K562 (cell line): Measurements from ENCODE around the gene PTPN5. TPM values are rescaled to one million over a fixed set of nuclear protein-coding genes. Genes with fewer than 3 reads are reported as not detected.

Experiments
- CBX1 ChIP-seq: sonication (generic); IDR thresholded peaks from 2 replicates; pipeline ENCODE4 v1.6.1; 2016; ENCODE audit warnings: antibody characterized with exemption, low read depth, mild to moderate bottlenecking
- ELF4 ChIP-seq: fragments of 450-650 bp; formaldehyde crosslinking; IDR thresholded peaks from 2 replicates; pipeline ENCODE4 v1.4.0; 2022; ENCODE audit warnings: missing genetic modification characterization
- GATAD2B ChIP-seq: fragments of 450-650 bp; IDR thresholded peaks from 2 replicates; pipeline ENCODE4 v1.6.1; 2017; ENCODE audit warnings: mild to moderate bottlenecking, borderline replicate concordance
- GTF2F1 ChIP-seq: IDR thresholded peaks from 2 replicates; pipeline ENCODE4 v1.6.1; 2011; ENCODE audit warnings: low read depth, low read length, improper control_type of control experiment
- L3MBTL2 ChIP-seq: fragments of 450-650 bp; IDR thresholded peaks from 2 replicates; pipeline ENCODE4 v1.6.1; 2016; ENCODE audit warnings: mild to moderate bottlenecking, moderate library complexity
- NEUROD1 ChIP-seq: fragments of 150-350 bp; IDR thresholded peaks from 2 replicates; pipeline ENCODE4 v1.6.1; 2014; ENCODE audit warnings: borderline replicate concordance, low read length, low read depth; ENCODE audit not compliant: partially characterized antibody
- NFRKB ChIP-seq: fragments of 450-650 bp; IDR thresholded peaks from 2 replicates; pipeline ENCODE4 v1.6.1; 2016; ENCODE audit warnings: low read depth
- PHF20 ChIP-seq: fragments of 450-650 bp; IDR thresholded peaks from 2 replicates; pipeline ENCODE4 v1.6.1; 2018; ENCODE audit not compliant: partially characterized antibody
- PHF21A ChIP-seq: fragments of 450-650 bp; IDR thresholded peaks from 2 replicates; pipeline ENCODE4 v1.6.1; 2017; ENCODE audit warnings: low read depth, borderline replicate concordance
- POLR2H ChIP-seq: IDR thresholded peaks from 2 replicates; pipeline ENCODE4 v1.6.1; 2016; ENCODE audit warnings: missing genetic modification characterization, low read depth, mild to moderate bottlenecking, control low read depth, missing compliant biosample characterization, moderate library complexity
- PPARD ChIP-seq: fragments of 250-450 bp; sonication (Bioruptor Pico); IDR thresholded peaks from 2 replicates; pipeline ENCODE4 v1.8.0; 2022; ENCODE audit warnings: inconsistent platforms, mild to moderate bottlenecking, moderate library complexity
- RAD21 ChIP-seq, 2 experiments: fragments of 250-450 bp in 1 of 2; fragments of 450-650 bp in 1 of 2; sonication (Bioruptor Pico) in 1 of 2; formaldehyde crosslinking in 1 of 2; IDR thresholded peaks in 1 of 2; conservative IDR thresholded peaks in 1 of 2; 2 replicates each; pipeline versions ENCODE4 v1.4.0 to v1.8.0; 2020 to 2022; ENCODE audit warnings: mild to moderate bottlenecking in 2 of 2, moderate library complexity in 1 of 2
- SMAD2 ChIP-seq: fragments of 150-350 bp; IDR thresholded peaks from 2 replicates; pipeline ENCODE4 v1.6.1; 2014; ENCODE audit warnings: low read depth, mild to moderate bottlenecking, low read length
- SRSF1 ChIP-seq: fragments of 200-400 bp; formaldehyde crosslinking; IDR thresholded peaks from 2 replicates; pipeline ENCODE4 v1.6.1; 2017; ENCODE audit warnings: mild to moderate bottlenecking, low read depth, low read length, moderate library complexity
- SRSF3 ChIP-seq: fragments of 200-400 bp; formaldehyde crosslinking; IDR thresholded peaks from 2 replicates; pipeline ENCODE4 v1.6.1; 2016; ENCODE audit warnings: mild to moderate bottlenecking, low read length, moderate library complexity; ENCODE audit not compliant: insufficient read depth
- SUPT5H ChIP-seq: fragments of 450-650 bp; IDR thresholded peaks from 2 replicates; pipeline ENCODE4 v1.6.1; 2016
- TCF7 ChIP-seq: sonication (generic); IDR thresholded peaks from 2 replicates; pipeline ENCODE4 v1.6.1; 2016; ENCODE audit warnings: antibody characterized with exemption, borderline replicate concordance
- TCF7L2 ChIP-seq: fragments of 150-350 bp; IDR thresholded peaks from 2 replicates; pipeline ENCODE4 v1.6.1; 2016; ENCODE audit warnings: low read depth, mild to moderate bottlenecking, low read length, moderate library complexity
- ZNF197 ChIP-seq: fragments of 200-800 bp; sonication (Bioruptor generic); IDR thresholded peaks from 2 replicates; pipeline ENCODE4 v1.6.1; 2016; ENCODE audit warnings: low read depth, missing genetic modification characterization, missing compliant biosample characterization
- ZNF445 ChIP-seq: fragments of 250-450 bp; sonication (Bioruptor Pico); IDR thresholded peaks from 2 replicates; pipeline ENCODE4 v1.4.0; 2020; ENCODE audit warnings: low read depth, mild to moderate bottlenecking, moderate library complexity
- ZNF668 ChIP-seq: fragments of 250-450 bp; sonication (Bioruptor Pico); IDR thresholded peaks from 2 replicates; pipeline ENCODE4 v1.8.0; 2022; ENCODE audit warnings: mild to moderate bottlenecking, inconsistent platforms
- ZNF778 ChIP-seq: fragments of 450-650 bp; formaldehyde crosslinking; IDR thresholded peaks from 2 replicates; pipeline ENCODE4 v1.4.0; 2020; ENCODE audit warnings: mild to moderate bottlenecking, moderate library complexity
- polyA plus RNA-seq, 8 experiments: library from polyadenylated mRNA; depleted of rRNA in 4 of 8; stranded (reverse) in 5 of 8; unstranded in 3 of 8; fragments of >200 nt; fragmentation: Nextera tagmentation in 2 of 8; fragmentation: Illumina TruSeq in 1 of 8; extraction: Ambion mirVana in 2 of 8; extraction: Trizol in 1 of 8; gene quantifications; 2 replicates each; pipeline versions ENCODE4 v1.2.1 to v1.2.3, GENCODE V29; 2011 to 2014; ENCODE audit warnings: inconsistent platforms in 1 of 8, missing spikeins in 1 of 8
- total RNA-seq, 7 experiments: library from RNA; depleted of rRNA in 6 of 7; stranded (reverse); fragments of >200 nt in 6 of 7; fragmentation: Illumina TruSeq in 2 of 7; extraction: Trizol in 2 of 7; gene quantifications; 2 replicates each; pipeline versions ENCODE4 v1.2.1 to v1.2.3, GENCODE V29; 2011 to 2021; ENCODE audit warnings: low replicate concordance in 1 of 7
- TF ChIP-seq, protein P1 (sequence below): sonication (generic); formaldehyde crosslinking; IDR thresholded peaks from 2 replicates; pipeline ENCODE4 v1.9.0; 2022; ENCODE audit warnings: mild to moderate bottlenecking, missing genetic modification reagents
- TF ChIP-seq, protein P2 (sequence below): sonication (generic); formaldehyde crosslinking; IDR thresholded peaks from 2 replicates; pipeline ENCODE4 v1.8.0; 2022; ENCODE audit warnings: mild to moderate bottlenecking, missing genetic modification reagents
- TF ChIP-seq, protein P3 (sequence below): sonication (generic); IDR thresholded peaks from 2 replicates; pipeline ENCODE4 v1.6.1; 2016
- TF ChIP-seq, protein P4 (sequence below): IDR thresholded peaks from 2 replicates; pipeline ENCODE4 v1.6.1; 2014; ENCODE audit warnings: antibody characterized with exemption

Gene PTPN5
- total and polyA plus RNA-seq, 9 of the 15 experiments (the other 6 are each of a cell fraction or from before 2014, with no cell fraction given), result not detected

DNA sequence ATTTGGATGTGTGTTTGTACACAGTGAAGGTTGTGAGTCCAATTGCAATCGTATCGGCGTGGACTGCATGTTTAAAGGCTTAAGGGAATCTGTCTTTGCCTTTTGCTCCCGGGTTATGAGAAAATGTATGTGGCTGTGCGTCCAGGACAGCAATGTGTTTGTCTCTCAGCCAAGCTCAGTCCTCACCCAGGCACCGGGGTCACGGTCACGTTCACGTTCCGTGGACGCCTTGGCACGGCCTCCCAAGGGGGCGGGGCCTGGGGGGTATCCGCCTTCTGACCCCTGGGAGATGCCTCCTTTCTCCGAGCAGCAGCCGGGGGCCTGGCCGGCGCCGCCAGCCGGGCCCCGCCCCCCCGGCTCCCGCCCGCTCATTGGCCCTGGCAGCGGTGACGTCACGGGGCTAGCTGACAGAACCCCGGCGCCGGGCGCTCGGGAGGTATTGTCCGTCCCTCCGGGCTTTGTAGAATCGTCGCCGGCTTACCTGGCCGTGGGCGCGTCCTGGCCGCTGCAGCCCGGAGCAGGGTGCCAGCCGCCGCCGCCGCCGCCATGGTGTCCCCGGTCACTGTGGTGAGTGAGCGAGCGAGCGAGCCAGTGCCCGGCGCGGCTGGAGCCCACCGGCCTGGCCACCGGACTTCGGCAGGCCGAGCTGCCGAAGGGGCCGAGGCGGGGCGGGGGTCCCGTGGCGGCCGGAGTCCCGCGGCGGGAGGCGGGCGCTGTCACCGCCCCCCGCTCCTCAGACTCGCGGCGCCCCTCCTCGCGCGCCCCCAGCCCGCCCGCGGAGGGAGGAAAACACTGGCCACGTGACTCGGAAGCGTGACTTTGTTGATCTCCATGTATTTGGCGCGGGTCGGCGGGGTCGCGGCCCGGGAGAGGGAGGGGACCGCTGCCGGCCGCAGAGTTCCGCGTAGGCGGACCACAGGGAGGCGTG is 93.0 kb downstream of the PTPN5 start, which contains the start of gene TMEM86A (continued):
- TF ChIP-seq, protein P1, sequence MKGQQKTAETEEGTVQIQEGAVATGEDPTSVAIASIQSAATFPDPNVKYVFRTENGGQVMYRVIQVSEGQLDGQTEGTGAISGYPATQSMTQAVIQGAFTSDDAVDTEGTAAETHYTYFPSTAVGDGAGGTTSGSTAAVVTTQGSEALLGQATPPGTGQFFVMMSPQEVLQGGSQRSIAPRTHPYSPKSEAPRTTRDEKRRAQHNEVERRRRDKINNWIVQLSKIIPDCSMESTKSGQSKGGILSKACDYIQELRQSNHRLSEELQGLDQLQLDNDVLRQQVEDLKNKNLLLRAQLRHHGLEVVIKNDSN (CRISPR knock-in tag), result peak; percentile 84
- TF ChIP-seq SRSF3 (no peak), POLR2H (tag) (no peak), GATAD2B (peak; percentile 52; the same call in 1 of the 2 replicates), SUPT5H (peak; percentile 39; the same call in 1 of the 2 replicates), ZNF668 (CRISPR knock-in tag) (no peak), L3MBTL2 (peak; percentile 51; the same call in 1 of the 2 replicates), SRSF1 (no peak), PPARD (no peak), PHF20 (no peak), NEUROD1 (no peak), PHF21A (no peak), ZNF778 (CRISPR knock-in tag) (no peak), ZNF197 (CRISPR knock-in tag) (no peak), TCF7L2 (no peak), ELF4 (no peak), CBX1 (no peak), TCF7 (no peak), ZNF445 (CRISPR knock-in tag) (no peak), GTF2F1 (no peak), SMAD2 (no peak), NFRKB (no peak), RAD21 (CRISPR knock-in tag; conservative IDR thresholded peaks at IDR 0.05 in 1 of 2, IDR thresholded peaks at IDR 0.05 in 1 of 2) (no peak)
- TF ChIP-seq, protein P2, sequence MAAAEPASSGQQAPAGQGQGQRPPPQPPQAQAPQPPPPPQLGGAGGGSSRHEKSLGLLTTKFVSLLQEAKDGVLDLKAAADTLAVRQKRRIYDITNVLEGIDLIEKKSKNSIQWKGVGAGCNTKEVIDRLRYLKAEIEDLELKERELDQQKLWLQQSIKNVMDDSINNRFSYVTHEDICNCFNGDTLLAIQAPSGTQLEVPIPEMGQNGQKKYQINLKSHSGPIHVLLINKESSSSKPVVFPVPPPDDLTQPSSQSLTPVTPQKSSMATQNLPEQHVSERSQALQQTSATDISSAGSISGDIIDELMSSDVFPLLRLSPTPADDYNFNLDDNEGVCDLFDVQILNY (CRISPR knock-in tag), result no peak
- TF ChIP-seq, protein P3, sequence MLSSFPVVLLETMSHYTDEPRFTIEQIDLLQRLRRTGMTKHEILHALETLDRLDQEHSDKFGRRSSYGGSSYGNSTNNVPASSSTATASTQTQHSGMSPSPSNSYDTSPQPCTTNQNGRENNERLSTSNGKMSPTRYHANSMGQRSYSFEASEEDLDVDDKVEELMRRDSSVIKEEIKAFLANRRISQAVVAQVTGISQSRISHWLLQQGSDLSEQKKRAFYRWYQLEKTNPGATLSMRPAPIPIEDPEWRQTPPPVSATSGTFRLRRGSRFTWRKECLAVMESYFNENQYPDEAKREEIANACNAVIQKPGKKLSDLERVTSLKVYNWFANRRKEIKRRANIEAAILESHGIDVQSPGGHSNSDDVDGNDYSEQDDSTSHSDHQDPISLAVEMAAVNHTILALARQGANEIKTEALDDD, result no peak
- TF ChIP-seq, protein P4, sequence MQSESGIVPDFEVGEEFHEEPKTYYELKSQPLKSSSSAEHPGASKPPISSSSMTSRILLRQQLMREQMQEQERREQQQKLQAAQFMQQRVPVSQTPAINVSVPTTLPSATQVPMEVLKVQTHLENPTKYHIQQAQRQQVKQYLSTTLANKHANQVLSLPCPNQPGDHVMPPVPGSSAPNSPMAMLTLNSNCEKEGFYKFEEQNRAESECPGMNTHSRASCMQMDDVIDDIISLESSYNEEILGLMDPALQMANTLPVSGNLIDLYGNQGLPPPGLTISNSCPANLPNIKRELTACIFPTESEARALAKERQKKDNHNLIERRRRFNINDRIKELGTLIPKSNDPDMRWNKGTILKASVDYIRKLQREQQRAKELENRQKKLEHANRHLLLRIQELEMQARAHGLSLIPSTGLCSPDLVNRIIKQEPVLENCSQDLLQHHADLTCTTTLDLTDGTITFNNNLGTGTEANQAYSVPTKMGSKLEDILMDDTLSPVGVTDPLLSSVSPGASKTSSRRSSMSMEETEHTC, result no peak
